Mesenteric fat pad (tissue), 1 donor: ENCODE data around the gene ROBO2. TPM values are rescaled to one million over a fixed set of nuclear protein-coding genes. Genes with fewer than 3 reads are reported as not detected.

Experiments
- DNase-seq: peaks from one replicate; pipeline ENCODE4 v3.0.0-alpha.2; 2020; ENCODE audit warnings: low spot score
- total RNA-seq: library from RNA; stranded (reverse); fragmentation: NEBNext Ultra II Directional; extraction: Animal tissue kit (Norgen Biotek cat#: 25700); gene quantifications from one replicate; pipeline ENCODE4 v1.2.1, GENCODE V29; 2021
- donor health status: DM: yes; HTN: yes; CAD: no.

ROBO2 gene
- total RNA-seq, 1 donor from 2014 or later, result 1.8 TPM

DNA sequence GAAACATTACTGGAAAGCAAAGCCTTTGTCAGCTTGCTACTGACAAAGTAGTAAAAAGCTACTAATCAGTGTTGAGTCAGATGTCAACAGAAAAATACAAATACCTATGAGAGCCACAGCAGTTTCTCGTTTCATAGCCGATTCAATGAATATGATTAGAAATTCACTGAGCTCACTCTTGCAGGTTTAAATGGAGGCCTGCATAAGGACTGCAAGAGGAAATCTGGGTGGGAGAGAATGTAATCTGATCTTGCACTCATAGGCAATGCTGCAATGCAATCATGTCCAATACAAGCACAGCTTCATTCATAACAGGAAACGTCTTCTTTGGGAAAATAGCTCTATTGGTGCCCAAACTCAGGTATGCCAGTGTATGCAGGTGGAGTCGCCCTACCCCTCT, 608.8 kb downstream of the ROBO2 start:
- DNase-seq, result no peak

DNA sequence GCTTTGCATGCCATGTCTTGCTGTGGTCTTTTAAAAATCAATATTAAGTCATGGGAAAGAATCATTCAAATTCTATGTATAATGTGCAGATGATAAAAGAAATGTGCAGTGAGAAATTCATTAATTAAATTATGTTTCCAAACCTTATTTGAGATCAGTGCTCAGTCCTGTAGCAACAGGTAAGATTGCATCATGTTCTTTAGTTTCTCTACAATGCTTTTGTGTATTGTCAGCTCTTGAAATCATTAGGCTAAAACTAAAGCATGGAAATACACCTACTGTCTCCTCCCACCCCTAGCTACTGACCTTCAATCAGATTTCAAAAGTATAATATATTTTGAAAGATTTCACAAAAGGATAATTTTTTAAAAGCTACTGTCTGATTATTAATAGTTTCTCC, 612.7 kb downstream of the ROBO2 start:
- no peak for DNase-seq

DNA sequence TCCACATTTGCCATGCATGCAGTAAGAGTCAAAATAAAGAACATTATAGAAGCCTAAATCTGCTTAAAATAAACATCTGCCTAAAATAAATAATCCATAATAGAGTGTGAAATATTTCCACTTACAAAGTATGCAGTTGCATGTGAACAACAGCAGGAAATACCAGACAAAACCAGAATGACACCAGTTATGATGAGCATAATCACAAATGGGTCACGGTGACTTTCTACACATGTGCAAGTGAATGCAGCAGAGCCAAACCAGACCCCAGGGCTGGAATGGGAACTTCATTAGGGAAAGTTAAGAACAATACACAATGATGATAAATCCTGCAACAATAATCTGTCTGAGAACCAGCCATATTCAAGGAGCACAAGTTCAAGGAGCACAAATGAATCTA, 615.5 kb downstream of the ROBO2 start:
- DNase-seq, result no peak

DNA sequence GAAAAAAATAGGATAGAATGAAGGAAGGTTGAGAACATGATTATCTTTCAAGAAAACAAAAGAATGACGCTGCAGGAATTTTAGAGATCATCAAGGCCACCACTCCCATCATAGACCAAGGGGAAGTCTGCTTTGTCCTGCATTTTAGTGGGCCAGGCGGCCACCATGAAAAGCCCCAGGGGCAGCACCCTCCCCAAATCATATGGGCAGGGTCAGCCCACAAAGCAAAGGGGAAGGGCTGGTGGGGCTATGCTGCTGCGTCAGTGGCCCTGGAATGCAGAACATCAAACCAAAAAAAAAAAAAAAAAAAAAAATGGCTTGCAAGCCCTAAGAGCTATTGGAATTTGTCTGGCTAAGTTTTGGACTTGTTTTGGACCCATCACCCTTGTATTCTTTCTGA, 620.8 kb downstream of the ROBO2 start:
- DNase-seq, result no peak

DNA sequence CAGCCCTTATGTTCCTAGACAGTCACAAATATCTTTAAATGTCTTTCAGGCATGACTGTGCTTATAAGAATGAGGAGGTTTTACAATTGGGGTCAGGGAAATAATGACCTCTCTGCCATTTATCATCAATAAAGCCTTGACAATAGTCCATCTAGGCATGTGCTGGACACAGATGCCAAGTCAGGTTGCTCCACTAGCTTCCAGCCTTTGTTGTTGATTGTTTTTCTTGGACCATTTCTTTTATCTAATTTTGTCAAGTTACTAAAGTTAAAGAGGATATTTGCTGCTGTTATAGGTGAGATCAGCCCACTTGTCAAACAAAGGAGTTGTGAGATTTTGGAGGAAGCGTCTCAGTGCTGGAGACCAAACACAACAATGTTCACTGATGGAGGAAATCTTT, 628.0 kb downstream of the ROBO2 start:
- DNase-seq, result no peak

DNA sequence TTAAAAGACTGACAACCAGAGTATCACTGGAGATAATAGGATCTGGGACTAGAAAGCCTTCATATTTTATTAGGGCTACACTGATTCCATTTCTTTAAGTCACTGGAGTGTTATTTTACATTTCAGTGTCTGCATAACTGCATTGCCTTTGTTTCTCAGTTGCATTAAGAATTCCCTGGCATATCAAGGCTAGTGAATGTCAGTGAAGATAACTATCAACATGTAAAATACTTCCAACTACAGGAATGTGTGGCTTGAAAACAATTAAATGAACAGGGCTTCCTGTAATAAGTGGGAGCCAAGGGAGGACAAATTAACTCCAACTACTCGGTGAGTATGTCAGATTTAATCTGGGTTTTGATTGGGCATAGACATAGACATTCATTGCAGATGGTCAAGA, 628.5 kb downstream of the ROBO2 start:
- DNase-seq, result no peak

DNA sequence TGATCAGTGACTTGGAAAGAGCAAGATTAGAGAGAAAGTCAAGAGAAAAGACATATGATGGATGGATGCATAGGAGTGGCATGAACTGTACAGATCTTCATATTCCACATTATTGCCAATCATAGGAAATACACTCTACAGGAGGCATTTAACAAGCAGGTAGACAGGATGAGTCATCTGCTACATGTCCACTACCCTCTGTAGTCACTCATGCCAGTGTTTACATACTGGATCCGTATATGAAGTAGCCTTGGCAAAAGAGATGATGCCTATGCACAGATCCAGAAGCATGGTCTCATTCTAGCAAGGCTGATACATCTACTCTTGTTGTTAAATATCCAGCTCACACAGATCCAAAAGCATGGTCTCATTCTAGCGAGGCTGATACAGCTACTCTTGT, 632.1 kb downstream of the ROBO2 start:
- no peak for DNase-seq

DNA sequence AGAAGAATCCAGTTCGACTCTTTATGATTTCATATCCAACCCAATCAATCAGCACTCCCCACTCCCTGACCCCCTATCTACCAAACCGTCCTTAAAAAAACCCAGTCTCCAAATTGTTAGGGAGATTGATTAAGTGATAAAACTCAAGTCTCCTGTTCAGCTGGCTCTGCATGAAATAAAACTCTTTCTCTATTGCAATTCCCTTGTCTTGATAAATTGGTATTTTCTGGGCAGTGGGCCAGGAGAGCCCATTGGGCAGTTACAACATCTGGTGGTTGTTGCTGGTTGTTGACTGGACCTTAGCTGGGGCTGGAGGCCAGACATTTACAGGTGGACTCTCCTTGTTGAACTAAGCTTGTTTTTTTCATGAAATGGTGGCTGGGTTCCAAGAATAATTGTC, 642.3 kb downstream of the ROBO2 start:
- DNase-seq, result no peak

DNA sequence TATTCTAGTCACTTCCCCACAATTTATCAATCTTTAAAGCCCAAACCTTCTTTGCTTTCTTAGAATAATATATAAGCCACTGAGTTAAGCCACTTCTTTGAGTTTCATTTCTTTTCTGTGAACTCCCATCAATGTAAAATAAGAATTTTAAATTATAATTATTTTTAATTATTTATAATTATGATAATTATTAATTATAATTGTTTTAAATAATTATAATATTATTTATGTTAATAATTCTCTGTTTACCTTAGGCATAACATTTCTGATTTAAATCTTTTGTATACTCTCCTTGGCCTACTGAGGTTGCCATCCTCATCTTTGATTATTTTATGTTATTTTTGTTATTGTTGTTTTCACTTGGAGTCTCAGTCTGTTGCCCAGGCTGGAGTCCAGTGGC, 644.2 kb downstream of the ROBO2 start:
- no peak for DNase-seq

DNA sequence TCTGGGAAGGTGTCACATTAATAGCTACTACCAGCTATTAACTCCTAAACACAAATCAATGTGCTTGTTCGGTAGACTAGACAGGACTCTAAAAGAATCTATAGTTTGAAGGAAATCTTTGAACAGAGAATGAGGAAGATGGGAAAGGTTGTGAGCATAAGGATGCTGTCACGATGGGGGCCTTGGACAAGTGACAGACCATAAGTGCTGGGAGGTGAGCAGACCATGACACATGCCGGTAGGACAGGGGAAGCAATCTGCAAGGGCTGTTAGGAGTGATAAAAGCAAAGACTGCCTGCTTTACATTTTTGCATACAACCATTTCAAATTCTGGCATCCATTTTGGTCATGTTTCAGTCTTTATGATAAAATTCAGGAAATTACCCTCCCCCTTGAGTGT, 645.8 kb downstream of the ROBO2 start:
- DNase-seq, result no peak

DNA sequence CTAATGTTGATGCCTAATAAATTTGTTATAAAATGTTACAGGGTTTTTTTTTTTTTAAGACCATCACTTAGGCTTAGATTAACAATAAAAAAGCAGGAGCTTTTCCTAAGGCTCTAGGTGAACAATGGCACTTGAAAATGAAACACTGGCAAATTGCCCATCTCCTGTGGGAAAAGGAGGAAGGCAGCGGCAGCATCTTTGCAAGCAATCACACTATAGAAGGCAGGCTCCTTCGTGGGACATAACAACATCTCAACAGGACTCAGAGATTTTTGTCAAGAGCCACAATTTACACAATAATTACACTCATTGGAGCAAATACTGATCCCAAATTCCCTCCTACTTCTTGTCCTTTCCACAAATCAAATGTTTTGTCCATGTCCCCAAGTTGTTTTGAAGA, 646.7 kb downstream of the ROBO2 start:
- DNase-seq, result no peak

DNA sequence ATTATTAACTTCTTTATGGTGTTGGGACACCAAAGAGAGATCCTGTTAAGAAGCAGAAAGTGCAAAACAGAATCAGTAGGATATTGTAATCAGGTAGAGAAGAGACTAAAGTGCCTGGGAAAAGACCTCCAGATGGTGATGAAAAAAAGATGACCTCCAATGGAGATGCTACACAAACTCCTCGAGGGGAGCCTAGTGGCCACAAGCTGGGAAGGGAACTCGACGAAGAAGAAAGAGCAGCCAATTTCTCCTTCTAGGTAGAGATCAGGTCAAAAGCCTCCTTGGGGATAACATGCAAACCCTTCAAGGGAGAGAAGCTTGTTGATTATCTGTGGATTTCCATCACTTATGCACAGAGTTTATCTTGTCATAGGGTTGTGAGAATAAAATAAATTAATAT, 647.6 kb downstream of the ROBO2 start:
- no peak for DNase-seq

DNA sequence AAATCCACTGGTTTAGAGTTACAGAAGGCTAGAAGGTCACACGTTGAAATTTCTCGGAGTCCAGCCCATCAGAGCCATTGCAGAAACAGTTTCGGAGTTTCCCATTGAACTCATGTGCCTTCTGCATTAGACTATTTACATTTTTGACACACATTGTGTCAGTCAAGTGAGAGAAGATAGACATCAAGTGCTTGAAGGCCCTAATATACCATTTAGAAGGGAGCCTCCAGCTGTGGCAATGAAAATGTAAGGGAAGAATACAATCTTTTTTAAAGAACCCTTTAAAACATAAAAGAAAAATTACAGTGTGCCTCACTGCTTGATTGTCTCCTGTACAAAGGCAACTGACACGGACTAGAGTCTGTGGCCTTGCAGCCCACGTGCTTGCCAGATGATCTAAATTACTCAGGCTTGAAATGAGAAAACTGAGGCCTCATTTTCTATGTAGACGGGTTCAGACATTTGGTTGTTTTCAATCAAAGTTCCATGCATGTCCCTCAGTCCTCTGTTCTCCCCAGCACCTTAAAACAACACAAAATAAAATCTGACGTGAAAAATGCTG, 650.5 kb downstream of the ROBO2 start:
- DNase-seq, result no peak

DNA sequence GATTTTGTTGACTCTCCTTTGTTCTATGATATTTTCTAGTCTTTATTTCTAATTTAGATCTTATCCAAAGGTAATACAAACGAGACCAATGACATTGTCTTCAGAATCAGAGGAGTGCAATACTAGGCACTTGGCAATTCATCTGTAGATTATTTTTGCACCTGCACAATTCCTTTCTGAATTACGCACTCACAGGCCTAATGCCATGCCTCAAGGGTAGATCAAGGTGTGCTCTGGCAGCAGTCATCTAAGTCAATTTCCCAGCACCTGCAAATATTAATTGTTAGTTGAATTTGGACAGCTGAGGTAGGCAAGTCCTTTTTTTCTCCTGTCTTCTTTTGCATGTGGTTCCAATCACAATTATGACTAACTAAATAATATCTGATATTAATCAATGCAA, 653.2 kb downstream of the ROBO2 start:
- no peak for DNase-seq

DNA sequence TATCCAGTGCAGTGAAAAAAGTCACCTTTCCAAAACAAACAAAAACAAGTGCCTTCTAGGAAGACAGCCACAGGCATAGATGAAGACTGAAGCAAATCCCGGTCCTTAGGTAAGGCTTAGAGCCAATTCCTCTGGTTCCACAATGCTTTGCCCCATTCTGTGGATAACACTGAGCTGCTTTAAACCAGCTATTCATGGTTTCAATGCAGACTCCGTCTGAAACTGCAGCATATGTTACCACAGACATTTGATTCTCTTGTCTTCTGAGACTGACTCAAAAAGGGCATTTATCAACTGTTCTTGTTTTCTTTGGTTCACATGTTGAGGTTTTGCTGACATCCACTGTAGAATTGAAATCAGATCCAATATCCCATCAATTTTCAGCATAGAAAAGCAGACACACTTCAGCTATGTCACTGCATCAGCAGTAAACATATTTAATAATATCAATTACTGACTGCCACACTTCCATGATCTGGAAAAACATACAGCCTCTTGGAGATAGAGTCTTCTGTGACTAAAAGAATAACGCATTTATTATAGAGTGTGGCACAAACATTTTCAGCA, 659.3 kb downstream of the ROBO2 start:
- DNase-seq, result no peak
